Fibroblast of lung (primary cell): ENCODE measurements around the gene KRTAP1-4.

ENCODE experiments used
- CTCF ChIP-seq, 2 donors: IDR thresholded peaks in 1 of 2; conservative IDR thresholded peaks in 1 of 2; 1 replicate in 1 of 2; 2 replicates in 1 of 2; pipeline ENCODE4 v1.5.1; 2011 to 2012; ENCODE audit warnings: low read length in 2 of 2, control low read depth in 1 of 2, inconsistent platforms in 1 of 2, low read depth in 1 of 2, mild to moderate bottlenecking in 1 of 2
- EZH2 ChIP-seq: IDR thresholded peaks from 2 replicates; pipeline ENCODE4 v1.5.1; 2012; ENCODE audit warnings: low read length, control low read depth, mild to moderate bottlenecking; ENCODE audit errors: missing control alignments

- no peak for TF ChIP-seq CTCF (conservative IDR thresholded peaks at IDR 0.05 in 1 of 2, IDR thresholded peaks at IDR 0.05 in 1 of 2; ENCODE audit: low read depth in 1 of 2, low read length in 2 of 2)
- no peak for TF ChIP-seq EZH2
These were observed 7.9 kb upstream of the KRTAP1-4 start for GRCh38 chr17:41037853-41038350.
